GM21526 (cell line): ENCODE data around the gene CORIN.
"Not testable (repeated sequence)": the region's sequence is repeated elsewhere in the genome, so short reads cannot be mapped to it uniquely, and the experiment has no call there.

Experiments
- ATAC-seq: cut with Tn5 transposase; IDR thresholded peaks from one replicate; pipeline ENCODE4 v1.9.1; 2021; ENCODE audit warnings: moderate library complexity; ENCODE audit not compliant: unreplicated experiment, low FRiP score

The CORIN gene

DNA sequence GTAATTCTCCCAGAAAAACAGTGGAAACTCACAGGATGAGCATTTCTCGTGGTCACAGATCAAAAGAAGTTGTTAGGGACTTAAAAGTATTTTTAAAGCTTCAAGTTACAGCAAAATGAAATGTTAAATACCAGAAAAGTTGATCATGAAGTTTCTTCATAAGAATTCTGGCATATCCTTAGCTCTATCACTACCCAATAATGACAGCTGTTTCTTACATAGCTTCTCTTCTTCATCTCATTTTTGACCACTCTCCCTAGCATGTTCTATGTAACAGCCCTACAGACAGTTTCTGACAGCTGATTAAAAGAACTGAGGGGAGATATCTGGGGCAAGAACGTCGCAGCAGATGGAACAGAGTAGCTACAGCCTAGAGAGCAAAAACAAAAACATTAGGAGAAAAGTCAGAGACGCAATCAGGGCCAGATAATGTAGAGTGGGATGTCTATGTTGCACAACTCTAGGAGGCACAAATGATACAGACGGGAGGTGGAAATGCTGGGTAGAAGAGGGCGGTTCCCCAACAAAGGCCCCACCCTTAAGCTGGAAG is 108.7 kb downstream of the CORIN start:
- no peak for ATAC-seq

DNA sequence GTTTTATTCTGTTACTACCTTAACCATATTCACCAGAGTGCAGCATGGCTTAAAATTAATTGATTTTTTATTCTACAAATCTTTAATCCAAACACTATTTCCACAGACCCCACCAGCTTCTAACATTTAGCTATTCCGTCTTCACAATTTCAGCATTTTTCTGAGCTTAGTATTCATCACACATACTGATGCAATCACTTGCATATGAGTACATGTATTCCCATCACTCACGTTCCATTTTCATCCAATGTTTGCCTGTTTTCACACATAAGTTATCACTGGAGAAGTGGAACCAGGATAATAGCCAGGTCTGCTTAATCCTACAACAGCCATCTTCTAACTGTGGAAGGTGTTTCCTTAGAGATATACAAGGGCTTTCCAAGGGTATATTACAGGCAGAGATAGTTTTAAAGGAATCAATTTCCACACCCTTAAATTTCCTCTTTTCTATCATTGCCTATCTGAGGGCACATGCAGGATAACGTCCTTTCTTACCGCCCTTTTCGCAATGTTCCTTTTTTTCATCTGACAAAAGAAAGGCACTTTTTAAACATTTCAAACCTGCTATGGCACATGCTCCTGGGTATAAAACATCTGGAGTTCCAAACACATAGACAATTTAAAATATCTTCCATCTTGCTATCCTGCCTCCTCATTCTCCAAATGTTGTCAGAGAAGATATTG is 115.8 kb downstream of the CORIN start:
- ATAC-seq: no peak

- ATAC-seq: no peak
These were observed 116.4 kb downstream of the CORIN start for GRCh38 chr4:47721485-47721884.

- no peak for ATAC-seq
These were observed 117.1 kb downstream of the CORIN start for GRCh38 chr4:47720787-47721186.

GRCh38 chr4:47719576-47719975 is 118.3 kb downstream of the CORIN start:
- ATAC-seq: no peak

DNA sequence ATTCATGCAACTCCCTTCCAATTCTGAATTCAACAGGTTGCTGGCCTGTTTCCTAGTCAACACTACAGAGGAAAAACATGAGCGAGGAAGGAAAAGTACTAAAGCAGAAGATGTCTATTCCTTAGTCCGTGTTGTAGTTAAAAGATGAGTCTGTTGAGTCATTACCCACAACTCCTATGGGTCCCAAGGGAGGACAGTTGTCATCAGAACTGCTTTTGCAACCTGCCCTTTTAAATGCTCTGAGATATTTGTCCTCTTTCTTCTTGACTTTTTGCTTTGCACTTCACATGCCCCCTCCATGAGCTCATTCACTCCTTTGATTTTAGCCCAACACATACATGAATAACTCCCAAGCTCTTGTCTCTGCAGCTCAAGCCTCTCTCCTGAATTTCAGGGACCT is 119.2 kb downstream of the CORIN start:
- no peak for ATAC-seq

DNA sequence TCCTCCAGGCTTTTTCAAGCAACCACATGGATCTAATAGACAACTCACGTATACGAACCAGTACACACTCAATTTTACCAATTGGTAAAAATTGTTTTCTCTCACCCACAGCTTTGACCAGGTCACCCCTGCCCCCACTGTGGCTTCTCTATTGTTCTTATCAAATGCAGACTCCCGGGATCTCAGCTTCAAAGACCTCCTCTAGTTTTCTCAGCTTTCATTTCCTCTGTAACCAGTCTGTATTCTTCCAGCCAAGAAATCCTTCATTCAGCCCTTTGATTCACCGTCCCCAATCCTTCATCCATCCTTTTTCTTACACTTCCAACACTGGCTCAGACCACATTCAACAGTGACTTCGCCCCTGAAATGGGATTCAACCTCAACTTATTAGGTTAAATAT is 120.7 kb downstream of the CORIN start:
- no peak for ATAC-seq

DNA sequence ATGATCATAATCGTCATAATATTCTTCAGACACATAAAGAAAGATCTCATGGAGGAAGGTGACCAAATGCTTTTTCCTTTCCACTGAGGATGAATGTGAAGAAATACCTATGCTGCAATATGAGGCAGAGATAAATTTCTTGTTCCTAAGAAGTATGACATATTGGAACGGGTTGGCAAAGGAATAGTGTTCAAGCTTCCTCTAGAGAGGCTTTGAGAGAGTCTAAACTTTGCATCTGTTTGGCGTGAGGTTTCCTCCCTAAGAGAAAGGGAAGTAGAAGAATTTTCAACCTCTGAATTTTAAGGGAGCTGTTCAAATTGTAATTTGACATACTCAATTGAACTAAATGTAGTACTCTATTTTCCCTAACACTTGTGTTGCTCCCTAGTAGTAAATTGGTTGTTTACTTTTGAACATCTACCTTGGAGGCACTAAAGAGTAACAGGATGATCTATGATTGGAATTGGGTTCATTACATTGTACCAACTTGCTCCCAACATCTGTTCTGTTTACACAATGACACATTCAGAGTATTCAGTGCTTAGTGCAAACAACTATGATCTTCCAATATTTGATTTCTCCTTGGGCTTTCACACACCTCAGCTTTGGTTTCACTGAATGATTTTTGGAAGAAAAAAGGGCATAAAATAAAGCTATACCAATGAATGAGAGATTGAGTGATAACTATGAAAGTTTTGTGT is 122.0 kb downstream of the CORIN start:
- no peak for ATAC-seq

DNA sequence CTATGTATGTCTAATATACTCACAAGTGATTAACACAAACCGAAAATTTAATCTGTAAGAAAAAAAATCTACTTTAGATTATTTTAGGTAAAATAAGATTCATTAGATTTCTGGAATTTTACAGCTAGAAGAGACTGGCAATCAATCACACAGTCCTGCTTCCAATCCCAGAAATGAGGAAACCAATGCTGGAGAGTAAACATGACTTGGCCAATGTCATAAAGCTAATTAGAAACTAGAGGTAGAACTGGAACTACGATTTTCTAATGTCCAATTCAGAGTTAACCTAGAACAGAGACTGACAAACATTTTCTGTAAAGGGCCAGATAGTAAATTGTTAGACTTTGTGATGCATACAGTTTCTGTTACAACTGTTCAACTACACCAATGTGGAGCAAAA is 123.6 kb downstream of the CORIN start:
- no peak for ATAC-seq

DNA sequence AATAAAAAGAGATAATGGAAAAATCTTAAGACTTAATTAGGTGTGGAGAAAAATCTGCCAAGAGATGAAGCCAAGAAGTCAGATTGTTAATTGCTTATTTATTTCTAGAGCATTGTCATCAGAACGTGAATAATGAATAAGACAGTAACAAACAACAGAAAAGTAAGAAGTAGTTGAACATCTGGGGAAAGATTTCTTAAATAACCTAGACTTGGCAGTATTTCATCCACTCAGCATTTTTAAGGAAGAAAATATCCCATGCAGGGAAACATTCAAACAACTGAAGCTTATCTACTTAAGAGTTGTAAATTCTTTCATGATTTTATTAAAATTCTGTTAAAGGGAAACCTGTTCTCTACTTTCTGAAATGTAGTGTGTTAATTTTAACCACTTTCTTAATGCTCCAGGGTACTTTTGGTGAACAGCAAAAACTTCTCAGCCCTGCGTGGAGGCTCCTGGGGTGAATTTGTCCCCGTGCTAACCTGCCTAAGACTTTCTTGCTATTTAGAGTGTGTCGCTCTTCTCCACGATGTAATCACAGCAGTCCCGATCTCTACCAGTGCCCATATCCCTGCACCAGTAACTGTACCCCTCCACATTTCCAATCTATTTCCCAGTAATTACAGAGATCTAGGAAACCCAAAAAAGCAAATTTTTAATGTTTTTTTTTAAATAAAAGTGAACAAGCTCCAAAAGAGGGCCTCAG is 124.6 kb downstream of the CORIN start:
- ATAC-seq: no peak

GRCh38 chr4:47711646-47712045 is 126.2 kb downstream of the CORIN start:
- no peak for ATAC-seq

GRCh38 chr4:47711183-47711582 is 126.7 kb downstream of the CORIN start:
- ATAC-seq: no peak

- ATAC-seq: not testable (repeated sequence)
These were observed 131.5 kb downstream of the CORIN start for GRCh38 chr4:47706352-47706751.

GRCh38 chr4:47705326-47705981 is 132.4 kb downstream of the CORIN start:
- no peak for ATAC-seq

DNA sequence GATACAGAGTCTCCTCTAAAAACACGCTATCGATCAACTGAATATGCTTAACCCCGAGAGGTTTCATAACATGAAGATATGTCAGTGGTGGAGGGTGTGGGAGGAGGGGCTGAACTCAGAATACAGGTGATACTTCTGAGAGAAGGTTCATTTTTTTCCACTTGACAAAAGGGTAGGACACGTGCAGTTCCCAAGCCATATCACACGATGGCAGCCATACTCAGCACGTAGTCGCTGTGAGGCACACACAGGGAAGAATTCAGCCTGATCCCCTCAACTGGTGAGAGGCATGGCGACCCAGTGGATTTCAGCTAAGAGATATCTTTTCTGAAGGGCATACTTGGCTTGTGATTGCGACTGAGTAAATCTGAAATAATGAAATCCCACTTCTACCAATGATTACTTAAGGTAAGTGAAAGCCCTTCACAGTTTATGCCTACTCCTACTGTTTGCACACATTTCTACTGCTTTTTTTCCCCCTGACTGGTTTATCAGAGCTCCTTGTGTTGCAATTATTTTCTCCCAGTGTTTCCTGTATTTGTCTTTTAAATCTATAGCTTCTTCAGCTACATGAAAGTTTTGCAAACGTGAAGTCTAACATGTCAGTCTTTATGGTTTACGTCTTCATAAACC is 133.1 kb downstream of the CORIN start:
- no peak for ATAC-seq

DNA sequence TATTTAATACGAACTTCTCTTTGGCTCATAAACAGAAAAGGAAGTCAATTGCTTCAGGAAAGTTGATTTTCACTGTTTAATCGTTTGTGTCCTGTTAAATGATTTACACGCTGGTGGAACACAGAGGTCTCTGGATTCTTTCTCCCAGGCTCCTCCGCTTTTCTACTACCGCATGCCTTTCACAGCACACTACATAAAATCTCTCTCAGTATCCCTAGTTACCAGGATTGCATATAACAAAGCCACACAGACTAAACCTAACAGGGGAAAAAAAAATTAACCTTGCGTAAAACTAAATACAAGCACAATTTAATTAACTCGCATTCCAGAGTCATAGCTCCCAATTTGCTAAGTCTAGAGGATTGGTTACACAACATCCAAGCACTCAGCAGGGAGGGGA is 133.9 kb downstream of the CORIN start:
- no peak for ATAC-seq

GRCh38 chr4:47703008-47703407 is 134.9 kb downstream of the CORIN start:
- ATAC-seq: no peak

DNA sequence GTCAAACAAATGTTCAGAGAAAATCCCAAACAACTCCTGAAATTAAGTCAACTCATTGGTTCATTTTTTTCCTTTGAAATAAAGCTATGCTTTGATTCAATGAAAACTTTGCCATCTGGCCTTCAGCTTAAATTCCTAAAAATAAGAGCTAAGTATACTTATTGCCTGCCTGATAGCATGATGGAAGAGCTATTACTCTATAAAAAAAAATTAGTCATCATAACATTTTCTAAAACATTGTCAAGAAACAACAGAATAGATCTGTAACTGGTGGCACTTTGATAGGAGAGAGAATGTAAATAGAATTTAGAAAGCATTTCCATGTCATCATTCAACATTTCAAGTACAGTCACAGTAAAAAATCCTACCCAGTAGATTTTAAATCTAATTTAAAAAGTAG is 136.6 kb downstream of the CORIN start:
- no peak for ATAC-seq

DNA sequence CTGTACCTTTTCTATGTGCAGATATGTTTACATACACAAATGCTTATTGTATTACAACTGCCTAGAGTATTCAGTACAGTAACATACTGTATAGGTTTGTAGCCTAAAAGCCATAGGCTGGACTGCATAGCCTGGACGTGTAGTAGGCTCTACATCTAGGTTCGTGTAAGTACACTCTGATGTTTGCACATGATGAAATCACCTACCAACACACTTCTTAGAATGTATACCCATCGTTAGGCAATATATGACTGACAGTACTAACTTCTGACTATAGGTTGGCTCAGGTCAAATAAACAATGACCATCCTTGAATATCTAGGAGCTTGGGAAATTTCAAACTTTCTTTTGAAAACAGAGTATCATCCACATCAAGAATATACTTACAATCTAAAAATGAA is 139.0 kb downstream of the CORIN start:
- no peak for ATAC-seq

DNA sequence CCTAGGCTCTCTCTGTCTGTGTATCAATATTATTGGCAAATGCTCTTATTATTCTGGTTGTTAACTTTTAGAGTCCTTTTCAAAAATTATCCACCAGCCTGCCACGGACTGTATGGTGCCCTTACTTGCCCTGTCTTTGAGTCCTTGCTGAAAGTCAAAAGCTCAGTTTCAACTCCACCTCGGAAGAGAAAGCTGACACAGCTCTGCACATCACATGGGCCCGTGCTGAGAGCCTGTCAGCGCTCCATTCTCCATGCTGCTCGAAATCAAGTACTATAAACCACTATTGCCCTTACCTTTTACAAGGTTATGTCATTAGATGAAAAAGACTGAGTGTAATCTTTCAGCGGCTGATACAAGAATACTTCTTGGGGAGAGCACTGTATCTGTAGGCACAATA is 141.0 kb downstream of the CORIN start:
- ATAC-seq: no peak

- no peak for ATAC-seq
These were observed 142.6 kb downstream of the CORIN start for GRCh38 chr4:47695260-47695659.
